HepG2 (cell line): Measurements from ENCODE around the gene ROM1. TPM values are rescaled to one million over a fixed set of nuclear protein-coding genes. Genes with fewer than 3 reads are reported as not detected.

ENCODE experiments used
- DNMT1 ChIP-seq: sonication (generic); formaldehyde crosslinking; IDR thresholded peaks from 2 replicates; pipeline ENCODE4 v1.5.1; 2020; ENCODE audit warnings: mild to moderate bottlenecking, missing genetic modification reagents
- HDAC1 ChIP-seq: sonication (generic); formaldehyde crosslinking; IDR thresholded peaks from 2 replicates; pipeline ENCODE4 v1.5.1; 2020; ENCODE audit warnings: mild to moderate bottlenecking, missing genetic modification reagents
- MIXL1 ChIP-seq: IDR thresholded peaks from 2 replicates; pipeline ENCODE4 v1.6.1; 2016
- MLXIP ChIP-seq: sonication (generic); formaldehyde crosslinking; IDR thresholded peaks from 2 replicates; pipeline ENCODE4 v1.9.0; 2021; ENCODE audit warnings: missing genetic modification reagents, borderline replicate concordance
- MZF1 ChIP-seq: sonication (generic); formaldehyde crosslinking; IDR thresholded peaks from 2 replicates; pipeline ENCODE4 v1.8.1; 2023; ENCODE audit warnings: mild to moderate bottlenecking, missing genetic modification reagents, borderline replicate concordance
- NPAS2 ChIP-seq: sonication (generic); formaldehyde crosslinking; IDR thresholded peaks from 2 replicates; pipeline ENCODE4 v1.8.0; 2022; ENCODE audit warnings: mild to moderate bottlenecking, missing genetic modification reagents, borderline replicate concordance
- PAXIP1 ChIP-seq: sonication (generic); formaldehyde crosslinking; conservative IDR thresholded peaks from 2 replicates; pipeline ENCODE4 v1.4.0; 2020; ENCODE audit warnings: mild to moderate bottlenecking, missing genetic modification reagents, moderate library complexity
- RNF2 ChIP-seq: fragments of 450-650 bp; conservative IDR thresholded peaks from 2 replicates; pipeline ENCODE4 v1.6.1; 2016; ENCODE audit warnings: low read depth
- TBL1XR1 ChIP-seq: fragments of 150-350 bp; IDR thresholded peaks from 2 replicates; pipeline ENCODE4 v1.6.1; 2014; ENCODE audit warnings: borderline replicate concordance, low read length; ENCODE audit not compliant: partially characterized antibody
- THYN1 ChIP-seq: sonication (generic); formaldehyde crosslinking; IDR thresholded peaks from 2 replicates; pipeline ENCODE4 v1.8.1; 2023; ENCODE audit warnings: low read depth, mild to moderate bottlenecking, moderate library complexity, missing genetic modification reagents, borderline replicate concordance
- TRIM22 ChIP-seq: fragments of 450-650 bp; IDR thresholded peaks from 2 replicates; pipeline ENCODE4 v1.6.1; 2017
- ZFP90 ChIP-seq: sonication (generic); formaldehyde crosslinking; IDR thresholded peaks from 2 replicates; pipeline ENCODE4 v1.8.0; 2022; ENCODE audit warnings: missing genetic modification reagents, mild to moderate bottlenecking, inconsistent platforms, borderline replicate concordance
- ZNF20 ChIP-seq: sonication (generic); formaldehyde crosslinking; IDR thresholded peaks from 2 replicates; pipeline ENCODE4 v1.4.0; 2020; ENCODE audit warnings: mild to moderate bottlenecking, moderate library complexity, missing genetic modification reagents
- ZNF280B ChIP-seq: sonication (generic); formaldehyde crosslinking; IDR thresholded peaks from 2 replicates; pipeline ENCODE4 v1.5.0; 2020; ENCODE audit warnings: missing genetic modification reagents, mild to moderate bottlenecking, borderline replicate concordance
- ZNF513 ChIP-seq: sonication (generic); formaldehyde crosslinking; conservative IDR thresholded peaks from 2 replicates; pipeline ENCODE4 v1.5.0; 2020; ENCODE audit warnings: missing genetic modification reagents
- ZNF547 ChIP-seq: sonication (generic); formaldehyde crosslinking; IDR thresholded peaks from 2 replicates; pipeline ENCODE4 v1.5.1; 2020; ENCODE audit warnings: mild to moderate bottlenecking, missing genetic modification reagents
- ZNF788 ChIP-seq: sonication (generic); formaldehyde crosslinking; IDR thresholded peaks from 2 replicates; pipeline ENCODE4 v1.5.0; 2020; ENCODE audit warnings: mild to moderate bottlenecking, missing genetic modification reagents, borderline replicate concordance
- polyA plus RNA-seq, 8 experiments: library from polyadenylated mRNA; depleted of rRNA in 3 of 8; stranded (reverse) in 7 of 8; unstranded in 1 of 8; fragments of >200 nt; fragmentation: Illumina TruSeq in 4 of 8; extraction: Trizol in 4 of 8; gene quantifications; 2 replicates each; pipeline versions ENCODE4 v1.2.1 to v1.2.3, GENCODE V29; 2011 to 2016; ENCODE audit warnings: low read depth in 4 of 8, missing spikeins in 1 of 8, mixed read lengths in 1 of 8; ENCODE audit not compliant: insufficient read depth in 1 of 8
- total RNA-seq, 5 experiments: library from RNA; depleted of rRNA; stranded (reverse); fragments of >200 nt; fragmentation: Illumina TruSeq; extraction: Trizol; gene quantifications; 2 replicates each; pipeline ENCODE4 v1.2.3, GENCODE V29; 2016; ENCODE audit warnings: low read depth in 1 of 5

The ROM1 gene
- total and polyA plus RNA-seq, 2 of the 13 experiments (the other 11 are each of a cell fraction or from before 2014, with no cell fraction given) = 1.2 to 2.4 TPM

- peak; percentile 72 for TF ChIP-seq HDAC1 (CRISPR knock-in tag)
- no peak for TF ChIP-seq DNMT1
- TF ChIP-seq PAXIP1 = peak; percentile 78
- TF ChIP-seq TRIM22 = no peak
- 0 out of 2 replicates have a peak, but pooled peaks have one; percentile 22 for TF ChIP-seq THYN1 (CRISPR knock-in tag)
- TF ChIP-seq MZF1 = no peak
- no peak for TF ChIP-seq MLXIP (CRISPR knock-in tag)
- peak; percentile 42 for TF ChIP-seq TBL1XR1
- peak; percentile 53; the same call in 1 of the 2 replicates for TF ChIP-seq MIXL1 (CRISPR knock-in tag)
- TF ChIP-seq ZNF513 = no peak
- TF ChIP-seq ZFP90 (CRISPR knock-in tag) = no peak
- TF ChIP-seq NPAS2 (CRISPR knock-in tag) = no peak
- TF ChIP-seq RNF2 = no peak
- no peak for TF ChIP-seq ZNF547
- TF ChIP-seq ZNF280B = no peak
- TF ChIP-seq ZNF20 = no peak
- no peak; the same call in 1 of the 2 replicates for TF ChIP-seq ZNF788 (CRISPR knock-in tag)
These were observed 13.9 kb upstream of the ROM1 start (continued) for GRCh38 chr11:62599069-62599696.
